Kidney epithelial cell (primary cell): ENCODE results near the gene SRGAP1. TPM values are rescaled to one million over a fixed set of nuclear protein-coding genes. Genes with fewer than 3 reads are reported as not detected.

Experiments used
- DNase-seq: peaks from one replicate; pipeline ENCODE4 v3.0.0-alpha.2; 2010; ENCODE audit warnings: low read depth
- H3K27me3 ChIP-seq: 2 replicates; pipeline ENCODE4 v1.6.0; 2011; ENCODE audit warnings: low read length; ENCODE audit not compliant: control insufficient read depth, insufficient read depth
- H3K36me3 ChIP-seq: 2 replicates; pipeline ENCODE4 v1.5.1; 2011; ENCODE audit warnings: low read length; ENCODE audit not compliant: control insufficient read depth, insufficient read depth
- H3K4me3 ChIP-seq: 2 replicates; pipeline ENCODE4 v1.5.1; 2011; ENCODE audit warnings: low read depth, mild to moderate bottlenecking, control low read depth, low read length
- total RNA-seq: library from RNA; depleted of rRNA; stranded (reverse); fragments of >200 nt; gene quantifications from 2 replicates; pipeline ENCODE4 v1.2.3, GENCODE V29; 2015
- TF ChIP-seq, protein P1 (sequence below): IDR thresholded peaks from 2 replicates; pipeline ENCODE4 v1.5.1; 2011; ENCODE audit warnings: mild to moderate bottlenecking, moderate library complexity, low read length, control low read depth, inconsistent platforms; ENCODE audit not compliant: insufficient read depth, poor library complexity, severe bottlenecking

The SRGAP1 gene
- total RNA-seq, 1 donor from 2014 or later, result 28.9 TPM

DNA sequence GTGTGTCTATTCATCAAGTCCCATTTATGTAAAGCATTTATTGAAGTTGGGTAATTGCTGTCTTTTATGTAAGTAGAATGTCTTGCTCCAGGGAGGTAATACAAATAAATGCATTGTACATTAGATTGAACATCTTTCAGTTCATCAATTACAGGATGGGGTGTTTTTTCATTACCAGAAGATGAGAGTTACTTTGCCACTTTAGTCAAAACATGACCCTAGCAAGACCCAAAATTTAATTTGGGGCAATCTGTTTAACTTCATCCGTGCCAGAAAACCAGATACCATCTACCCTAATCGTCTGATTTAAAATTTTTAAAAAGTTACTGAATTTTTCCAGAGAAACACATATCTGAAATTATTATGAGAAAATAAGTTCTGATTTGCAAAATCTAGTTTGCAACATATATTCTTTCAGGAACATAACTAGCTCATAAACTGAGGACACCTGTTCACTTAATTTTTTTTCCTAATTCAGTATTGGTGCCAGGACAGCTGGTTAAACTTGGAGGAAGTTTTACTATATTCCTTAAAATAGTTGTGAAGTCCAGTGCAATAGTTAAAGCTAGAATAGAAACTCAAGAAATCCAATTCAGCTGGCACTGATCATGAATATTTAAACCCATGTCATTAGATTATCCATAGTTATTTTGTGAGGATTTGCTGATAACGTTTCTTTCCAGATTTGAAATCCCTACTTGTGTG, 114.5 kb downstream of the SRGAP1 start:
- no peak overlapping the region for H3K4me3 ChIP-seq
- no peaks in the 10 kb centered on the region for H3K36me3 ChIP-seq
- H3K27me3 ChIP-seq, result no peaks in the 10 kb centered on the region
- TF ChIP-seq, protein P1, sequence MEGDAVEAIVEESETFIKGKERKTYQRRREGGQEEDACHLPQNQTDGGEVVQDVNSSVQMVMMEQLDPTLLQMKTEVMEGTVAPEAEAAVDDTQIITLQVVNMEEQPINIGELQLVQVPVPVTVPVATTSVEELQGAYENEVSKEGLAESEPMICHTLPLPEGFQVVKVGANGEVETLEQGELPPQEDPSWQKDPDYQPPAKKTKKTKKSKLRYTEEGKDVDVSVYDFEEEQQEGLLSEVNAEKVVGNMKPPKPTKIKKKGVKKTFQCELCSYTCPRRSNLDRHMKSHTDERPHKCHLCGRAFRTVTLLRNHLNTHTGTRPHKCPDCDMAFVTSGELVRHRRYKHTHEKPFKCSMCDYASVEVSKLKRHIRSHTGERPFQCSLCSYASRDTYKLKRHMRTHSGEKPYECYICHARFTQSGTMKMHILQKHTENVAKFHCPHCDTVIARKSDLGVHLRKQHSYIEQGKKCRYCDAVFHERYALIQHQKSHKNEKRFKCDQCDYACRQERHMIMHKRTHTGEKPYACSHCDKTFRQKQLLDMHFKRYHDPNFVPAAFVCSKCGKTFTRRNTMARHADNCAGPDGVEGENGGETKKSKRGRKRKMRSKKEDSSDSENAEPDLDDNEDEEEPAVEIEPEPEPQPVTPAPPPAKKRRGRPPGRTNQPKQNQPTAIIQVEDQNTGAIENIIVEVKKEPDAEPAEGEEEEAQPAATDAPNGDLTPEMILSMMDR, result no peak
- no peak for DNase-seq

DNA sequence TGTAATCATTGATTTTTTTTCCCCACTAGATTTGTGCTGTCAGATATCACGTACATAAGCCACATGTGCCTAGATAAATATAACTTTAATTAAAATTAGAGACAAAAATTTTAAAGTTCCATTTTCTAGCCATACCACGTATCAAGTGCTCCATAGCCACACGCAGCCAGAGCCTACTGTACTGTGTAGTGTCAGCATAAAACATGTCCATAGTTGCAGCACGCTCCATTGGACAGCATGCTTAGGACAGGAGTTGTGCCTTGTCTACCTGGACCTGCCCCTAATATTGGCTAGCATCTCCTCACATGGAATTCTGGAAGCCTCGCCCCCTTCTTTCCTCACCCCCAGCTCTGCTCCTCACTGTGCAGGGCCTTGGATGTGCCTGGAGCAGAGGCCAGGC, 116.5 kb downstream of the SRGAP1 start:
- no peaks in the 10 kb centered on the region for H3K36me3 ChIP-seq
- no peak for DNase-seq
- TF ChIP-seq, protein P1, result no peak
- H3K4me3 ChIP-seq, result no peak overlapping the region
- H3K27me3 ChIP-seq, result no peaks in the 10 kb centered on the region

DNA sequence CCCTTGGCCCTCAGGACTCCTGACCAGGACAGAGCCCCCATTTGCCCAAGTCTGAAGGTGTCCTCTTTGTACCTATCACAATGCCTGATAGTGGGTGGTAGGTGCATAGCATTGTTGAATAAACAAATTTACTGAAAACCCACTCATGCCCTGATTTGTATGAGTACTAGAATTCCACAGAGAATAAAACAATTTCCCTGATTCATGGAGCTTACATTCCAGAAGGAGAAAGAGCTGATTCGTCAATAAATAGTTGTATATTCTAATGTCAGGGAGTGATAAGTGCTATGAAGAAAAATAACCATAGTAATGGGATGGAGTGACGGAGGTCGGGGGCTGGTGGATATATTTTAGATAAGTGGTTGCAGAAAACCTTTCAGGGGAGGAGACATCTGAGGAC, 117.0 kb downstream of the SRGAP1 start:
- Histone ChIP-seq H3K36me3 (no peaks in the 10 kb centered on the region), H3K27me3 (no peaks in the 10 kb centered on the region), H3K4me3 (no peak overlapping the region)
- TF ChIP-seq, protein P1, result no peak
- DNase-seq, result no peak

DNA sequence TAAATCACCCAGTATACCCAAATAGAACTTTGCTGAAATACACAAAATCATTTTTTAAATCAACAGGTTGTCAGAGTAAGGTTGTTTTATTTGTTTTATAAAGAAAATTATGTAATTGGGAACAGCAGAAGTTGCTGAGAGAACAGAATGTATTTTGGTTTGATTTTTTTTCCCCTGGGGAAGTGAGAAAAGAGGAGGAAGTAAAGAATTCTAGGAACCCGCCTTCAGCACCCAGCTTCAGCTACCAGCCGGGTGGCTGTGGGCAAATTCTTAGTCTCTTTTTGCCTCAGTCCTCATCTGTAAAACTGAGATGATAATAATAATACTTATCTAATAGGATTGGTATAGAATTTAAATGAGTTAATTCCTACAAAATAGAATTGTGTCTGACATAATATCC, 119.4 kb downstream of the SRGAP1 start:
- no peak for DNase-seq
- TF ChIP-seq, protein P1, result no peak
- Histone ChIP-seq H3K27me3 (no peaks in the 10 kb centered on the region), H3K36me3 (no peaks in the 10 kb centered on the region), H3K4me3 (no peak overlapping the region)

DNA sequence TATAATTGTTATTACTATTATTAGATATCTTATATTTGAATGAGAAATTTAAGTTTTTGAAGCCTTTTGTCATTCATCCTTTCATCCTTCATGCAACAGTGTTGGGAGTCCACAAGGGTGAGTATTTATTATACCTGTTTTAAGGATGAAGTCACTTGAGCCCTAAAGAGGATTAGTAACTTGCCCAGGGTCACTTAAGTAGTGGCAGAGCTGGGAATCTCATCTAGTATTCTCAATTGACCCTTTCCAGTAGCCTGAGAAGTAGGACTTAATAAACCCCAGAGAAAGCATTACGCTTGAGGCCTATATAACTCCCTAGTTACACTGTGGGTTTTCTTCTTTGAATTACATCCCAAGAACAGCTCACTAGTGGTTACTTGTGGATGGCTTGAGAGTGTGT, 119.8 kb downstream of the SRGAP1 start:
- TF ChIP-seq, protein P1, result no peak
- no peak for DNase-seq
- H3K27me3 ChIP-seq, result no peaks in the 10 kb centered on the region
- no peak overlapping the region for H3K4me3 ChIP-seq
- H3K36me3 ChIP-seq, result no peaks in the 10 kb centered on the region
